ENCODE measurements around the gene SORBS1.

The SORBS1 gene

DNA sequence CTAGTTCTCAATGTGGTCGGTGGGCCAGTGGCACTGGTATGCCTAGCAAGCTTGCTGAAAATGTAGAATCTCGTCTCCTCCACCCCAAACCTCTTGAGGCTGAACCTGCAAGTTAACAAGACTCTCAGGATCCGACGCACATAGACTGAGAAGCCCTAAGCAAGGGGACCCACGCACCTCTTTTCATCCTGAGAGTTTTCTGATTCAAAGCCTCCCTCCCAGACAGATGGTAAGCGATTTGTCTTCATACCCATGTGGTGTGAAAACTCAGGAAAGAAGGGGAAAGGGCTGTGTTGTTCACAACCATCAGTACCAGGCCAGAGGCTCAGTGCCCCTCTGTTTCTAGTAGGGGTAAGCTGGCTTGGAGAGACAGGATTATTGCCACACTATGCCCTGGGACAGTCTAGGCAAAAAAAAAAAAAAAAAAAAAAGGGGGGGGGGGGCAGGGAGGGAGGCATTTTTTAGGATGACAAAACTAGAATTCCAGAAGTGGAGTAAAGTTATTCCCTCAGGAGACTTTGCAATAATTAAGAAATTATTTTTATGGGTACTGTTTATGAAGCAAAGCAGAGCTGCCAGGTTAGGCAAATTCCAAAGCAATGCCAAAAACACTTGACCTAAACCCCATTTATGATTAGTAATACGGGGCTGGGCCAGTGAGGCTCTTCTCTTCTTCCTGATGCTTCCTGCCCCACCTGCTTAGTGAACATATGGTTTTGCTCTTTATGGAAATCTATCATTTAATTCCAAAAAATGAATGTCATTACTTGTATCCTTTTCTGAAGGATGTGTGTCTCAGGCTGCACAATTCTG lies 152.8 kb downstream of the SORBS1 start:
- no peak overlapping the region for H3K4me3 ChIP-seq (ENCODE audit: low read length)
- H3K9me3 ChIP-seq (ENCODE audit: insufficient read depth, low read depth, low read length) = no peaks in the 10 kb centered on the region
- peak overlapping the region; percentile 73; the same call in 1 of the 2 replicates for H3K9ac ChIP-seq (ENCODE audit: low read depth, low read length)
- H3K27me3 ChIP-seq (ENCODE audit: insufficient read depth, low read length) = no peaks in the 10 kb centered on the region
- peaks cover 24% of the 10 kb centered on the region for H3K4me1 ChIP-seq (ENCODE audit: insufficient read depth, low read length)
- 0 out of 2 replicates have a peak, but pooled peaks cover 8% of the 10 kb centered on the region for H3K36me3 ChIP-seq (ENCODE audit: insufficient read depth, low read depth, low read length)
- H3K27ac ChIP-seq (ENCODE audit: low read length) = peak overlapping the region; percentile 35

- Histone ChIP-seq H3K4me3 (ENCODE audit: low read length) (no peak overlapping the region), H3K27ac (ENCODE audit: low read length) (no peak overlapping the region), H3K36me3 (ENCODE audit: insufficient read depth, low read depth, low read length) (0 out of 2 replicates have a peak, but pooled peaks cover 8% of the 10 kb centered on the region), H3K9me3 (ENCODE audit: insufficient read depth, low read depth, low read length) (no peaks in the 10 kb centered on the region), H3K9ac (ENCODE audit: low read depth, low read length) (no peak overlapping the region), H3K4me1 (ENCODE audit: insufficient read depth, low read length) (peaks cover 24% of the 10 kb centered on the region), H3K27me3 (ENCODE audit: insufficient read depth, low read length) (no peaks in the 10 kb centered on the region)
These were observed 153.6 kb downstream of the SORBS1 start for GRCh38 chr10:95407546-95407945.

- H3K9me3 ChIP-seq (ENCODE audit: insufficient read depth, low read depth, low read length) = no peaks in the 10 kb centered on the region
- H3K27ac ChIP-seq (ENCODE audit: low read length) = no peak overlapping the region
- no peaks in the 10 kb centered on the region for H3K27me3 ChIP-seq (ENCODE audit: insufficient read depth, low read length)
- peaks cover 24% of the 10 kb centered on the region for H3K4me1 ChIP-seq (ENCODE audit: insufficient read depth, low read length)
- H3K9ac ChIP-seq (ENCODE audit: low read depth, low read length) = no peak overlapping the region
- no peak overlapping the region for H3K4me3 ChIP-seq (ENCODE audit: low read length)
- 0 out of 2 replicates have a peak, but pooled peaks cover 8% of the 10 kb centered on the region for H3K36me3 ChIP-seq (ENCODE audit: insufficient read depth, low read depth, low read length)
These were observed 154.4 kb downstream of the SORBS1 start for GRCh38 chr10:95406651-95407280.

- Histone ChIP-seq H3K36me3 (ENCODE audit: insufficient read depth, low read depth, low read length) (0 out of 2 replicates have a peak, but pooled peaks cover 8% of the 10 kb centered on the region), H3K4me3 (ENCODE audit: low read length) (no peak overlapping the region), H3K27me3 (ENCODE audit: insufficient read depth, low read length) (no peaks in the 10 kb centered on the region), H3K27ac (ENCODE audit: low read length) (no peak overlapping the region), H3K9ac (ENCODE audit: low read depth, low read length) (no peak overlapping the region), H3K9me3 (ENCODE audit: insufficient read depth, low read depth, low read length) (no peaks in the 10 kb centered on the region), H3K4me1 (ENCODE audit: insufficient read depth, low read length) (peaks cover 20% of the 10 kb centered on the region)
These were observed 155.5 kb downstream of the SORBS1 start for GRCh38 chr10:95405655-95406054.

- Histone ChIP-seq H3K9me3 (ENCODE audit: insufficient read depth, low read depth, low read length) (no peaks in the 10 kb centered on the region), H3K4me1 (ENCODE audit: insufficient read depth, low read length) (peaks cover 12% of the 10 kb centered on the region), H3K9ac (ENCODE audit: low read depth, low read length) (no peak overlapping the region), H3K36me3 (ENCODE audit: insufficient read depth, low read depth, low read length) (0 out of 2 replicates have a peak, but pooled peaks cover 8% of the 10 kb centered on the region), H3K27me3 (ENCODE audit: insufficient read depth, low read length) (no peaks in the 10 kb centered on the region), H3K4me3 (ENCODE audit: low read length) (no peak overlapping the region), H3K27ac (ENCODE audit: low read length) (no peak overlapping the region)
These were observed 156.3 kb downstream of the SORBS1 start for GRCh38 chr10:95404864-95405263.

GRCh38 chr10:95404462-95404858 lies 156.7 kb downstream of the SORBS1 start:
- no peak overlapping the region for H3K4me3 ChIP-seq (ENCODE audit: low read length)
- peaks cover 9% of the 10 kb centered on the region for H3K4me1 ChIP-seq (ENCODE audit: insufficient read depth, low read length)
- no peak overlapping the region for H3K27ac ChIP-seq (ENCODE audit: low read length)
- 0 out of 2 replicates have a peak, but pooled peaks cover 8% of the 10 kb centered on the region for H3K36me3 ChIP-seq (ENCODE audit: insufficient read depth, low read depth, low read length)
- no peaks in the 10 kb centered on the region for H3K27me3 ChIP-seq (ENCODE audit: insufficient read depth, low read length)
- no peak overlapping the region for H3K9ac ChIP-seq (ENCODE audit: low read depth, low read length)
- no peaks in the 10 kb centered on the region for H3K9me3 ChIP-seq (ENCODE audit: insufficient read depth, low read depth, low read length)

- peaks cover 10% of the 10 kb centered on the region for H3K36me3 ChIP-seq (ENCODE audit: insufficient read depth, low read depth, low read length)
- no peak overlapping the region for H3K9ac ChIP-seq (ENCODE audit: low read depth, low read length)
- no peaks in the 10 kb centered on the region for H3K27me3 ChIP-seq (ENCODE audit: insufficient read depth, low read length)
- peaks cover 4% of the 10 kb centered on the region for H3K4me1 ChIP-seq (ENCODE audit: insufficient read depth, low read length)
- no peak overlapping the region for H3K4me3 ChIP-seq (ENCODE audit: low read length)
- H3K9me3 ChIP-seq (ENCODE audit: insufficient read depth, low read depth, low read length) = no peaks in the 10 kb centered on the region
- no peak overlapping the region for H3K27ac ChIP-seq (ENCODE audit: low read length)
These were observed 157.3 kb downstream of the SORBS1 start for GRCh38 chr10:95403700-95404461.

DNA sequence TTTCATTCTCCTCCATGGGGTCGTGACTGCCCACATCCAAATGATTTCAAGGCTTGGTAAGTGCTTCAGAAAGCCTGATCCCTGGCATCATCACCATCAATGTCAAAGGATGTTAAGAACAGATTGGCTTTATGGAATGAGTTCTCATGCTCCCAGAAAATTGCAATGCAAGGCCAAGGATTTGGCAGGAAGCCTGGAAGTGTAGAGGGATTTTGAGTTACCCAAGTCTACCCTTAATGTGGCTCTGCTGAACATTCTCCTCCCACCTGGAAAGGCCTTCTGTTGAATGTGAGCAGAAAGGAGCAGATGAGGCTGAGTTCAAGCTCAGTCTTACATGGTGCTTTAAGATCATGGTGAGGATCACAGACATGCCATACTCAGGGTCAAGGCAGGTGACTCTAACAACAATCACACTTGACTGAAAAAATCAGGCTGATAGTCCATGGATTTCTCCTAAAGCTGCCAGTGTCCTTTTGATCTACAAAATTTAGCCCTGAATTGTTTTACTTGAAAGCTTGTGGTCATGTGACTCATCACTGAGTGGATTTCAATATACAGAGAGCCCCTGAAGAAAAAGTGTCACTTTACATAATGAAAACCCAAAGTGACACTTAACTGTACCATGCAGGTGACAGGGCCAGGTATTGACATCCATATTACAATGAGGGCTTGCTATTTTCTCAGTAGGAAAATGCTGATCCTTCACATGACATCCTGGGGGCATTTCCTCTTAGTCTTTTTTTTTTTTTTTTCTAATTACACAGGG lies 159.3 kb downstream of the SORBS1 start:
- Histone ChIP-seq H3K36me3 (ENCODE audit: insufficient read depth, low read depth, low read length) (peaks cover 30% of the 10 kb centered on the region), H3K27ac (ENCODE audit: low read length) (no peak overlapping the region), H3K9ac (ENCODE audit: low read depth, low read length) (no peak overlapping the region), H3K9me3 (ENCODE audit: insufficient read depth, low read depth, low read length) (no peaks in the 10 kb centered on the region), H3K27me3 (ENCODE audit: insufficient read depth, low read length) (no peaks in the 10 kb centered on the region), H3K4me3 (ENCODE audit: low read length) (no peak overlapping the region), H3K4me1 (ENCODE audit: insufficient read depth, low read length) (no peaks in the 10 kb centered on the region; the same call in 1 of the 2 replicates)

DNA sequence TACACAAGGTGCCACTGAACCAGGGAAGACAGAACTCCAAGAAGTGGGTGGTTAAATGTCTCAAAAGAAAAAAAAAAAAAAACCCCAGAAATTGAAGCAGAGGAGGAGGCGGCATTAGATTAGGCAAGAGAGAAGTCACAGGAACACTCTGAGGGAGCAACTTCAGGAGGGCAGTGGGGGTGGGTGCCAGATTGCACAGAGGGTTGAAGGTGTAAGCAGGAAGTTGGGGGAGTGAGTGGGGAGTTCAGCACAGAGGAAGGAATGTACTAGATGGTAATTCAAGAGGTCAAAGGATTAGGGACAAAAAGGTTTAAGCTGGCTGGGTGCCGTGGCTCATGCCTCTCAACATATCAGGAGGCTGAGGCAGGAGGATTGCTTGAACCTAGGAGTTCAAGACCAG lies 160.4 kb downstream of the SORBS1 start:
- Histone ChIP-seq H3K27me3 (ENCODE audit: insufficient read depth, low read length) (no peaks in the 10 kb centered on the region), H3K36me3 (ENCODE audit: insufficient read depth, low read depth, low read length) (peaks cover 28% of the 10 kb centered on the region), H3K4me1 (ENCODE audit: insufficient read depth, low read length) (no peaks in the 10 kb centered on the region; the same call in 1 of the 2 replicates), H3K27ac (ENCODE audit: low read length) (no peak overlapping the region), H3K4me3 (ENCODE audit: low read length) (no peak overlapping the region), H3K9me3 (ENCODE audit: insufficient read depth, low read depth, low read length) (no peaks in the 10 kb centered on the region), H3K9ac (ENCODE audit: low read depth, low read length) (no peak overlapping the region)

- Histone ChIP-seq H3K27ac (ENCODE audit: low read length) (no peak overlapping the region), H3K4me3 (ENCODE audit: low read length) (no peak overlapping the region), H3K27me3 (ENCODE audit: insufficient read depth, low read length) (no peaks in the 10 kb centered on the region), H3K9ac (ENCODE audit: low read depth, low read length) (no peak overlapping the region), H3K9me3 (ENCODE audit: insufficient read depth, low read depth, low read length) (no peaks in the 10 kb centered on the region), H3K4me1 (ENCODE audit: insufficient read depth, low read length) (no peaks in the 10 kb centered on the region; the same call in 1 of the 2 replicates), H3K36me3 (ENCODE audit: insufficient read depth, low read depth, low read length) (peaks cover 25% of the 10 kb centered on the region)
These were observed 162.0 kb downstream of the SORBS1 start for GRCh38 chr10:95399183-95399582.

DNA sequence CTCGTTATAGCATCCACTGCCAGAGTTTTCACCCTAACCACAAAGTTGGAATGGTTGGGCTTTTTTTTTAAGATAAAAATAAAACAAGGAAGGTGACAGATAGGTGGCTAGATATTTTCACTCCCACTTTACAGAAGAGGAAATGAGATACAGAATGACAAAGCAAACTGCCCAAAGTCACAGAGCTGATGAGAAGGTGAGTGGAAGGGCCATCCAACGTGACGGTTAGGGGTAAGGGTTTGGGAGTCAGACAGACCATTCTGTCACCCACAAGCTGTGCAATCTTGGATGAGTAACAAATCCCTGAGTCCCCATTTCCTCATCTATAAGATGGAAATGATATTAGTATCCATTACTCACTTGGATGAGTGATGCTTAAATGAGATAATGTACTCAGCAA lies 163.4 kb downstream of the SORBS1 start:
- Histone ChIP-seq H3K9me3 (ENCODE audit: insufficient read depth, low read depth, low read length) (no peaks in the 10 kb centered on the region), H3K4me1 (ENCODE audit: insufficient read depth, low read length) (no peaks in the 10 kb centered on the region; the same call in 1 of the 2 replicates), H3K27me3 (ENCODE audit: insufficient read depth, low read length) (no peaks in the 10 kb centered on the region), H3K4me3 (ENCODE audit: low read length) (no peak overlapping the region), H3K9ac (ENCODE audit: low read depth, low read length) (no peak overlapping the region), H3K36me3 (ENCODE audit: insufficient read depth, low read depth, low read length) (peaks cover 25% of the 10 kb centered on the region), H3K27ac (ENCODE audit: low read length) (no peak overlapping the region)

Measured in iPS-20b (cell line).